OCI-LY1 (cell line): ENCODE measurements around the gene AGAP2.
"Not testable (repeated sequence)": the region's sequence is repeated elsewhere in the genome, so short reads cannot be mapped to it uniquely, and the experiment has no call there.

Experiments
- H2AFZ ChIP-seq: fragments of 200-600 bp; sonication (generic), shearing (Covaris generic); 2 replicates; pipeline ENCODE4 v1.6.0; 2014; ENCODE audit warnings: antibody characterized with exemption, mild to moderate bottlenecking, low read length
- H3F3A ChIP-seq: fragments of 200-600 bp; sonication (generic), shearing (Covaris generic); 2 replicates; pipeline ENCODE4 v1.6.0; 2014; ENCODE audit warnings: mild to moderate bottlenecking, antibody characterized with exemption, low read length, moderate library complexity; ENCODE audit not compliant: insufficient read depth
- H3K27ac ChIP-seq: fragments of 200-600 bp; sonication (generic); 2 replicates; pipeline ENCODE4 v1.5.1; 2014; ENCODE audit warnings: low read length, mixed run types, mild to moderate bottlenecking, low read depth; ENCODE audit not compliant: poor library complexity, severe bottlenecking
- H3K27me3 ChIP-seq: fragments of 200-600 bp; sonication (generic); 2 replicates; pipeline ENCODE4 v1.6.0; 2014; ENCODE audit warnings: antibody characterized with exemption, mild to moderate bottlenecking, low read length, moderate library complexity; ENCODE audit not compliant: insufficient read depth
- H3K36me3 ChIP-seq: fragments of 200-600 bp; sonication (generic); 2 replicates; pipeline ENCODE4 v1.6.1; 2014; ENCODE audit warnings: mild to moderate bottlenecking, antibody characterized with exemption, low read length, moderate library complexity, mixed read lengths; ENCODE audit not compliant: insufficient read depth
- H3K4me1 ChIP-seq: fragments of 200-600 bp; sonication (generic); 2 replicates; pipeline ENCODE4 v1.5.1; 2014; ENCODE audit warnings: mild to moderate bottlenecking, low read length, moderate library complexity; ENCODE audit not compliant: insufficient read depth, severe bottlenecking
- H3K4me2 ChIP-seq: fragments of 200-600 bp; sonication (generic), shearing (Covaris generic); 2 replicates; pipeline ENCODE4 v1.6.1; 2014; ENCODE audit warnings: low read length
- H3K4me3 ChIP-seq: fragments of 200-600 bp; sonication (generic); 2 replicates; pipeline ENCODE4 v1.5.1; 2014; ENCODE audit warnings: low read length, low read depth, mild to moderate bottlenecking, mixed read lengths; ENCODE audit not compliant: poor library complexity, severe bottlenecking
- H3K79me2 ChIP-seq: fragments of 200-600 bp; shearing (Covaris generic); 2 replicates; pipeline ENCODE4 v1.6.1; 2016; ENCODE audit warnings: mixed run types, low read length, mixed read lengths; ENCODE audit not compliant: insufficient read depth
- H3K9ac ChIP-seq: fragments of 200-600 bp; sonication (generic), shearing (Covaris generic); 2 replicates; pipeline ENCODE4 v1.6.1; 2014; ENCODE audit warnings: mild to moderate bottlenecking, low read length, mixed read lengths
- H3K9me2 ChIP-seq: fragments of 200-600 bp; sonication (generic), shearing (Covaris generic); 2 replicates; pipeline ENCODE4 v1.6.1; 2014; ENCODE audit warnings: low read depth, mild to moderate bottlenecking, low read length, mixed read lengths
- H3K9me3 ChIP-seq: fragments of 200-600 bp; shearing (Covaris generic); 2 replicates; pipeline ENCODE4 v1.6.1; 2014; ENCODE audit warnings: low read length, mixed read lengths
- H4K20me1 ChIP-seq: fragments of 200-600 bp; sonication (generic), shearing (Covaris generic); 2 replicates; pipeline ENCODE4 v1.6.0; 2016; ENCODE audit warnings: mild to moderate bottlenecking, low read length; ENCODE audit not compliant: insufficient read depth
- EZH2 ChIP-seq: fragments of 200-600 bp; sonication (generic), shearing (Covaris generic); IDR thresholded peaks from 2 replicates; pipeline ENCODE4 v1.8.0; 2017; ENCODE audit warnings: borderline replicate concordance, mixed run types, mild to moderate bottlenecking, antibody characterized with exemption, low read length, moderate library complexity, mixed read lengths
- TF ChIP-seq, protein P1 (sequence below): fragments of 200-600 bp; sonication (generic), shearing (Covaris generic); IDR thresholded peaks from 2 replicates; pipeline ENCODE4 v1.5.1; 2017; ENCODE audit warnings: mild to moderate bottlenecking, antibody characterized with exemption, low read length, moderate library complexity, mixed read lengths

Gene AGAP2

DNA sequence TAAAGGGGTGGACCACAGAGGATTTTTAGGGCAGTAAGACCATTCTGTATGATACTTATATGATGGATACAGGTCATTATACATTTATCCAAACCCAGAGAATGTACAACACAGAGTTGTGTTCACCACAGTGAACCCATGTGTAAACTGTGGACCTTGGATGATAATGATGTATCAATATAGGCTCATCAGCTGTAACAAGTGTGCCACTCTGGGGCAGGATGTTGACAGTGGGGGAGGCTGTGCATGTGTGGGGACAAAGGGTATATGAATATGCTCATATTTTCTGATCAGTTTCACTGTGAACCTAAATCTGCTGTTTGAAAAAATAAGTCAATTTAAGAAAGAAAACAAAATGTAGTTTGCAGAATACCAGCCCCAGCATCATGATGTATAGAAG is 58.8 kb downstream of the AGAP2 start:
- no peak overlapping the region for H3K4me2 ChIP-seq

DNA sequence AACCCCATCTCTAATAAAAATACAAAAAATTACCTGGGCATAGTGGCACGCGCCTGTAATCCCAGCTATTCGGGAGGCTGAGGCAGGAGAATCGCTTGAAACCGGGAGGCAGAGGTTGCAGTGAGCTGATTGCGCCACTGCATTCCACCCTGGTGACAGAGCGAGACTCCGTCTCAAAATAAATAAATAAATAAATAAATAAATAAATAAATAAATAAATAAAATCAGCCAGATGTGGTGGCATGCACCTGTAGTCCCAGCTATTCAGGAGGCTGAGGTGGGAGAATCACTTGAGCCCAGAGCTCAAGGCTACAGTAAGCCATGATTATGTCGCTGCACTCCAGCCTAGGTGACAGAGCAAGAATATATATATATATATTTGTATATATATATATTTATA is 60.6 kb downstream of the AGAP2 start:
- H3K27me3 ChIP-seq, H3K9ac ChIP-seq, H4K20me1 ChIP-seq, H3K4me1 ChIP-seq, H2AFZ ChIP-seq, H3K4me2 ChIP-seq, H3F3A ChIP-seq, H3K9me3 ChIP-seq, H3K79me2 ChIP-seq, H3K4me3 ChIP-seq, H3K27ac ChIP-seq, H3K9me2 ChIP-seq, H3K36me3 ChIP-seq: not testable (repeated sequence)

More for the DNA sequence above, 58.8 kb downstream of the AGAP2 start:
- no peak overlapping the region for H3K4me3 ChIP-seq
- H3K27me3 ChIP-seq, result no peaks in the 10 kb centered on the region; the same call in 1 of the 2 replicates
- H4K20me1 ChIP-seq, result no peaks in the 10 kb centered on the region
- H3K9ac ChIP-seq, result no peak overlapping the region
- H3K36me3 ChIP-seq, result no peaks in the 10 kb centered on the region; the same call in 1 of the 2 replicates
- peaks cover 4% of the 10 kb centered on the region; the same call in 1 of the 2 replicates for H3K9me3 ChIP-seq
- TF ChIP-seq EZH2, result no peak
- TF ChIP-seq, protein P1, sequence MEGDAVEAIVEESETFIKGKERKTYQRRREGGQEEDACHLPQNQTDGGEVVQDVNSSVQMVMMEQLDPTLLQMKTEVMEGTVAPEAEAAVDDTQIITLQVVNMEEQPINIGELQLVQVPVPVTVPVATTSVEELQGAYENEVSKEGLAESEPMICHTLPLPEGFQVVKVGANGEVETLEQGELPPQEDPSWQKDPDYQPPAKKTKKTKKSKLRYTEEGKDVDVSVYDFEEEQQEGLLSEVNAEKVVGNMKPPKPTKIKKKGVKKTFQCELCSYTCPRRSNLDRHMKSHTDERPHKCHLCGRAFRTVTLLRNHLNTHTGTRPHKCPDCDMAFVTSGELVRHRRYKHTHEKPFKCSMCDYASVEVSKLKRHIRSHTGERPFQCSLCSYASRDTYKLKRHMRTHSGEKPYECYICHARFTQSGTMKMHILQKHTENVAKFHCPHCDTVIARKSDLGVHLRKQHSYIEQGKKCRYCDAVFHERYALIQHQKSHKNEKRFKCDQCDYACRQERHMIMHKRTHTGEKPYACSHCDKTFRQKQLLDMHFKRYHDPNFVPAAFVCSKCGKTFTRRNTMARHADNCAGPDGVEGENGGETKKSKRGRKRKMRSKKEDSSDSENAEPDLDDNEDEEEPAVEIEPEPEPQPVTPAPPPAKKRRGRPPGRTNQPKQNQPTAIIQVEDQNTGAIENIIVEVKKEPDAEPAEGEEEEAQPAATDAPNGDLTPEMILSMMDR, result no peak
- no peaks in the 10 kb centered on the region for H3K79me2 ChIP-seq
- no peak overlapping the region for H2AFZ ChIP-seq
- no peaks in the 10 kb centered on the region for H3K9me2 ChIP-seq
- H3F3A ChIP-seq, result no peaks in the 10 kb centered on the region
- H3K4me1 ChIP-seq, result no peaks in the 10 kb centered on the region
- H3K27ac ChIP-seq, result no peak overlapping the region

DNA sequence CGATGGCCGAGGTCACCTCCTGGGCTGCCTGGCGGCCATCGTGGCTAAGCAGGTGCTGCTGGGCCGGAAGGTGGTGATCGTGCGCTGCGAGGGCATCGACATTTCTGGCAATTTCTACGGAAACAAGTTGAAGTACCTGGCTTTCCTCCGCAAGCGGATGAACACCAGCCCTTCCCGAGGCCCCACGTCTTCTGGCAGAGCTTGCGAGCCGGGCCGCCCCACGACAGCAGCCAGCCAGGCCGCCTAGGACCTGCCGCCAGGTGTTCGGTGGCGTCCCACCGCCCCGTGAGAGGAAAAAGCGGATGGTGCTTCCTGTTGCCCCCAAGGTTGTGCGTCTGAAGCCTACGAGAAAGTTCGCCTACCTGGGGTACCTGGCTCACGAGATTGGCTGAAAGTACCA is 63.9 kb downstream of the AGAP2 start:
- Histone ChIP-seq H3K4me3 (no peak overlapping the region), H3K4me1 (no peaks in the 10 kb centered on the region), H4K20me1 (no peaks in the 10 kb centered on the region), H3K4me2 (no peak overlapping the region), H3K9me3 (no peaks in the 10 kb centered on the region), H3F3A (no peaks in the 10 kb centered on the region), H3K9ac (no peak overlapping the region), H3K27me3 (peaks cover 5% of the 10 kb centered on the region; the same call in 1 of the 2 replicates), H2AFZ (no peak overlapping the region), H3K79me2 (no peaks in the 10 kb centered on the region), H3K36me3 (no peaks in the 10 kb centered on the region), H3K27ac (no peak overlapping the region), H3K9me2 (no peaks in the 10 kb centered on the region)
- no peak for TF ChIP-seq EZH2
- TF ChIP-seq, protein P1, result no peak
